VCaP (cell line): Measurements from ENCODE around the gene ADARB2.
"Not testable (repeated sequence)": the region's sequence is repeated elsewhere in the genome, so short reads cannot be mapped to it uniquely, and the experiment has no call there.

Source experiments
- H3K27ac ChIP-seq: fragments of 450-650 bp; 2 replicates; pipeline ENCODE4 v1.5.1; 2017
- TF ChIP-seq, protein P1 (sequence below): fragments of 450-650 bp; conservative IDR thresholded peaks from 2 replicates; pipeline ENCODE4 v1.5.1; 2017; ENCODE audit warnings: mild to moderate bottlenecking, moderate library complexity

Gene ADARB2

GRCh38 chr10:1402816-1403507 is 334.4 kb downstream of the ADARB2 start:
- TF ChIP-seq, protein P1, sequence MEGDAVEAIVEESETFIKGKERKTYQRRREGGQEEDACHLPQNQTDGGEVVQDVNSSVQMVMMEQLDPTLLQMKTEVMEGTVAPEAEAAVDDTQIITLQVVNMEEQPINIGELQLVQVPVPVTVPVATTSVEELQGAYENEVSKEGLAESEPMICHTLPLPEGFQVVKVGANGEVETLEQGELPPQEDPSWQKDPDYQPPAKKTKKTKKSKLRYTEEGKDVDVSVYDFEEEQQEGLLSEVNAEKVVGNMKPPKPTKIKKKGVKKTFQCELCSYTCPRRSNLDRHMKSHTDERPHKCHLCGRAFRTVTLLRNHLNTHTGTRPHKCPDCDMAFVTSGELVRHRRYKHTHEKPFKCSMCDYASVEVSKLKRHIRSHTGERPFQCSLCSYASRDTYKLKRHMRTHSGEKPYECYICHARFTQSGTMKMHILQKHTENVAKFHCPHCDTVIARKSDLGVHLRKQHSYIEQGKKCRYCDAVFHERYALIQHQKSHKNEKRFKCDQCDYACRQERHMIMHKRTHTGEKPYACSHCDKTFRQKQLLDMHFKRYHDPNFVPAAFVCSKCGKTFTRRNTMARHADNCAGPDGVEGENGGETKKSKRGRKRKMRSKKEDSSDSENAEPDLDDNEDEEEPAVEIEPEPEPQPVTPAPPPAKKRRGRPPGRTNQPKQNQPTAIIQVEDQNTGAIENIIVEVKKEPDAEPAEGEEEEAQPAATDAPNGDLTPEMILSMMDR: no peak
- no peak overlapping the region for H3K27ac ChIP-seq

GRCh38 chr10:1402016-1402770 is 335.1 kb downstream of the ADARB2 start:
- TF ChIP-seq, protein P1: no peak

DNA sequence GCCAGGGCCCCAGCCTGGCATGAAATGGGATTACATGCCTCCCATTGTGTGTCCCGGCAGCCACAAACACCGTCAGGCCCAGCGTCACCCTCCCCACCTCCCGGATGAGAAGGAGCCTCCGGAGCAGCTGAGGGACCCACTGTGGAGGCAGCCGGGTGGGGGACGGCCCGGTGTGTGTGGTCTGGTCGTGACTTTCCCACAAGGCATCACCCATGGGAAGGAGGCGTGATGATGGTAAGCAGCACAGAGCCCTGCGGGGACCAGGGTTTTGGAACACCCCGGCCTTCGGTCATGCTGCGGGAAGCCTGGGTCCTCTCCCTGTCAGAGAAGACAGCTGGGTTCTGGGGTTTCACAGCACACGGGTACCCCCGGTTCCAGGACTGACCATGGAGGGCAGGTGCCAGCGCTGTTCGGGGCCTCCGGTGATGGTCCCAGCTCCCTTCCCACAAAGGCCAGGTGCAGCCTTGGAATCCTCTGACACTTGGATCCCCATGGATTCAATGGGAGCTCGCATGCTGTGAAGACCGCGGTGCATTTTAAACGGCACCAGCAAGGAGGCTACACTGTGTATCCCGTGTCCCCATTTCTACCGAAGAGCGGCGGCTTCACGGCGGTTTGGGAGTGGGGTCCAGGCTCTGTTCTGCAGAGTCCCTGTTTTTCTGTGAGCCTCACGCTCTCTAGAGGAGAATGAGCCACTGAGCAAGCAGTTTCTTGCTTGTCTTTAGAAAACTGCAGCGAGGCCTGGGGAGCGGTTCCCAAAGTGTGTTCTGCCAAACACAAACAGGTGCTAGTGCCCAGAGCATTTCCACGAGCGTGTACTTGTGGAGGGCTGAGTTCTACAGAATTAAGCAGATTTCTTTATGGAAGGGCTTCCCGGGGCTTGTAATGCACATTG is 336.0 kb downstream of the ADARB2 start:
- TF ChIP-seq, protein P1: no peak
- no peak overlapping the region for H3K27ac ChIP-seq

More at GRCh38 chr10:1402016-1402770, 335.1 kb downstream of the ADARB2 start:
- H3K27ac ChIP-seq: no peak overlapping the region

GRCh38 chr10:1400101-1401070 is 336.9 kb downstream of the ADARB2 start:
- H3K27ac ChIP-seq: no peak overlapping the region
- TF ChIP-seq, protein P1: no peak

GRCh38 chr10:1399431-1400100 is 337.8 kb downstream of the ADARB2 start:
- H3K27ac ChIP-seq: no peak overlapping the region
- TF ChIP-seq, protein P1: no peak

DNA sequence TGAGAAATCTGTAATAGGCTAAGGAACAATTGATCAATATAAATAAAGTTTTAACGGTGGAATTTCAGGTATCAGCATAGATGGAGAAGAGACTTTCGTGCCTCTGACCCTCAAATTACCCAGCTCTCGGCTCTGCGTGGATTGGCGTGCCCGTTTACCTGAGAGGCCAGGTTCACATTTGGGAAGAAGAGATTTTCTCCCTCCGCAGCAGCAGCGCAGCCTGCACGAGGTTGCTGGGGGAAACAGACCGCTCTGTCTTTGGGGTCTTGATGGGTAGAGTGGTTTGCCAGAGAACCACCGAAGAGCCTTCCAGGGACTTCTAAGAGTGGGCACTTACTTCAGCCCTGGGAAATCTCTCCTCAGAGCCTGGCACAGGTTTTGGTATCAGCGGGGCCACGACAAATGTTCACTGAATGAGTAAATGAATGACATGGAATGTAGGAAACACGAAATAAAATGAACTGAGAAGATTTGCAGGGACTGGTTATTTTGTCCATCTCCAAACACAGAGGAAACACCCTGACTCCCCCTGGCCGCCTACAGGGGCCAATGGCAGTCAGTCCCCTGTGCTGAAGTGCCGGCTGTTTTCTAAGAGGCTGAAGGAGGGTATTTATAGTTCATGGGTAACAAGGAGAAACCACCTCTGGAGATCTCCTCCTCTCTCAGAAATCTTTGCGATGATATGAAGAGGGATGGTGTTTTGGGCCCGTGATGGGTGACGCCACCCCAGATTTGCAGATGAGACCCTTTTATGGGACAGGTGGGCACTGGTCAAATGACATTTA is 338.5 kb downstream of the ADARB2 start:
- TF ChIP-seq, protein P1: no peak
- no peak overlapping the region for H3K27ac ChIP-seq

GRCh38 chr10:1398116-1398515 is 339.2 kb downstream of the ADARB2 start:
- not testable (repeated sequence) for H3K27ac ChIP-seq
